Bronchial epithelial cell (primary cell): ENCODE data around the gene RS1. TPM values are rescaled to one million over a fixed set of nuclear protein-coding genes. Genes with fewer than 3 reads are reported as not detected.
A peak's percentile ranks its signal among the peaks of the same experiment; 100 is the strongest.

Experiments used
- DNase-seq: peaks from one replicate; pipeline ENCODE4 v3.0.0-alpha.2; 2010; ENCODE audit warnings: low read depth
- FAIRE-seq: peaks from 2 replicates; lab custom pipeline; 2011; peaks lifted over from hg19 to GRCh38; lab: Jason Lieb, UNC
- H3K27me3 ChIP-seq: 2 replicates; pipeline ENCODE4 v1.5.1; 2011; ENCODE audit warnings: low read length; ENCODE audit not compliant: control insufficient read depth, insufficient read depth
- H3K36me3 ChIP-seq: 2 replicates; pipeline ENCODE4 v1.5.1; 2011; ENCODE audit warnings: low read length; ENCODE audit not compliant: control insufficient read depth, insufficient read depth
- H3K4me3 ChIP-seq: 2 replicates; pipeline ENCODE4 v1.5.1; 2011; ENCODE audit warnings: mild to moderate bottlenecking, low read depth, low read length, control low read depth
- CTCF ChIP-seq: IDR thresholded peaks from 2 replicates; pipeline ENCODE4 v1.5.1; 2011; ENCODE audit warnings: mild to moderate bottlenecking, moderate library complexity, low read length, control low read depth, inconsistent platforms; ENCODE audit not compliant: insufficient read depth, severe bottlenecking
- total RNA-seq: library from RNA; depleted of rRNA; stranded (reverse); fragments of >200 nt; gene quantifications from 2 replicates; pipeline ENCODE4 v1.2.1, GENCODE V29; 2014

Gene RS1
- total RNA-seq, 1 donor from 2014 or later, result not detected

- TF ChIP-seq CTCF, result no peak
- no peaks in the 10 kb centered on the region for H3K36me3 ChIP-seq
- DNase-seq, result peak; percentile 73
- H3K4me3 ChIP-seq, result no peak overlapping the region
- no peaks in the 10 kb centered on the region for H3K27me3 ChIP-seq
- no peak for FAIRE-seq
These were observed 30.7 kb upstream of the RS1 start for GRCh38 chrX:18702362-18703195.

- H3K36me3 ChIP-seq, result no peaks in the 10 kb centered on the region
- DNase-seq (peak; percentile 48), FAIRE-seq (no peak)
- no peaks in the 10 kb centered on the region for H3K27me3 ChIP-seq
- H3K4me3 ChIP-seq, result no peak overlapping the region
- TF ChIP-seq CTCF, result no peak
These were observed 29.9 kb upstream of the RS1 start for GRCh38 chrX:18701621-18702361.

- TF ChIP-seq CTCF, result no peak
- no peaks in the 10 kb centered on the region for H3K27me3 ChIP-seq
- no peak overlapping the region for H3K4me3 ChIP-seq
- no peaks in the 10 kb centered on the region for H3K36me3 ChIP-seq
- FAIRE-seq (no peak), DNase-seq (no peak)
These were observed 27.1 kb upstream of the RS1 start for GRCh38 chrX:18698737-18699650.

GRCh38 chrX:18696653-18697052 is 24.7 kb upstream of the RS1 start:
- no peak overlapping the region for H3K4me3 ChIP-seq
- no peaks in the 10 kb centered on the region for H3K27me3 ChIP-seq
- DNase-seq (no peak), FAIRE-seq (no peak)
- TF ChIP-seq CTCF, result no peak
- no peaks in the 10 kb centered on the region for H3K36me3 ChIP-seq

- FAIRE-seq (no peak), DNase-seq (no peak)
- TF ChIP-seq CTCF, result no peak
- Histone ChIP-seq H3K27me3 (no peaks in the 10 kb centered on the region), H3K36me3 (no peaks in the 10 kb centered on the region), H3K4me3 (no peak overlapping the region)
These were observed 20.6 kb upstream of the RS1 start for GRCh38 chrX:18692541-18692940.
